ENCODE data around the gene GOT2. TPM values are rescaled to one million over a fixed set of nuclear protein-coding genes. Genes with fewer than 3 reads are reported as not detected.

GOT2 gene
- total and polyA plus RNA-seq, 4 donors, result 29.4 to 56.6 (median 38.2) TPM

DNA sequence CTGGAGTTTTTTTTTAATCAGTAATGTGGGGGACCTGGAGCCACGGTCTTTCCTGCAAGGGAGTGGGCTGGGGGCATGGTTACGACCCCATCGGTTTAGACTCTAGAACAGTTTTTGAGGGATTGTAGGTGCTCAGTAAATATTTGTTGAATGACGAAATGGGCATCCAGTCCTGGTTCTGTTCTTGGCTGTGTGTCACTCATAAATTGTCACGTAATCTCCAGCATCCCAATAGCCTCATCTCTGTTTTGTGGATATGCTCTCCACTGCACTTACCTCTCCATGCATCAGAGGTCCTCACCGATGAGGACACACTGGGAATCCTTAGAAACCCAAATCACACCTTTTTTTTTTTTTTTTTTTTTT, 49.0 kb downstream of the GOT2 start:
- 78 to 89% methylated on average over 6 of the region's 6 CpGs for WGBS, 2 donors
- H3K27me3 ChIP-seq (ENCODE audit: control insufficient read depth in 3 of 3, insufficient read depth in 3 of 3, low read length in 2 of 3), result no peaks in the 10 kb centered on the region
- TF ChIP-seq, protein P1, sequence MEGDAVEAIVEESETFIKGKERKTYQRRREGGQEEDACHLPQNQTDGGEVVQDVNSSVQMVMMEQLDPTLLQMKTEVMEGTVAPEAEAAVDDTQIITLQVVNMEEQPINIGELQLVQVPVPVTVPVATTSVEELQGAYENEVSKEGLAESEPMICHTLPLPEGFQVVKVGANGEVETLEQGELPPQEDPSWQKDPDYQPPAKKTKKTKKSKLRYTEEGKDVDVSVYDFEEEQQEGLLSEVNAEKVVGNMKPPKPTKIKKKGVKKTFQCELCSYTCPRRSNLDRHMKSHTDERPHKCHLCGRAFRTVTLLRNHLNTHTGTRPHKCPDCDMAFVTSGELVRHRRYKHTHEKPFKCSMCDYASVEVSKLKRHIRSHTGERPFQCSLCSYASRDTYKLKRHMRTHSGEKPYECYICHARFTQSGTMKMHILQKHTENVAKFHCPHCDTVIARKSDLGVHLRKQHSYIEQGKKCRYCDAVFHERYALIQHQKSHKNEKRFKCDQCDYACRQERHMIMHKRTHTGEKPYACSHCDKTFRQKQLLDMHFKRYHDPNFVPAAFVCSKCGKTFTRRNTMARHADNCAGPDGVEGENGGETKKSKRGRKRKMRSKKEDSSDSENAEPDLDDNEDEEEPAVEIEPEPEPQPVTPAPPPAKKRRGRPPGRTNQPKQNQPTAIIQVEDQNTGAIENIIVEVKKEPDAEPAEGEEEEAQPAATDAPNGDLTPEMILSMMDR (IDR thresholded peaks at IDR 0.05; ENCODE audit: control extremely low read depth, extremely low read depth), result no peak
- H3K4me1 ChIP-seq (ENCODE audit: control insufficient read depth in 5 of 5, insufficient read depth in 5 of 5, low read length in 5 of 5), result peaks cover 0 to 14% (median 0%) of the 10 kb centered on the region in 5 donors
- peaks cover 0 to 5% (median 0%) of the 10 kb centered on the region in 4 donors for H3K36me3 ChIP-seq (ENCODE audit: control insufficient read depth in 4 of 4, insufficient read depth in 4 of 4, low read length in 4 of 4)
- DNase-seq (no peak), ATAC-seq (ENCODE audit: insufficient read depth, low FRiP score) (no peak)
- no peaks in the 10 kb centered on the region for H3K9me3 ChIP-seq (ENCODE audit: control insufficient read depth in 4 of 4, insufficient read depth in 3 of 4, low read length in 3 of 4)
- H3K4me3 ChIP-seq, result peak overlapping the region; percentile 80
- no peak overlapping the region for H3K9ac ChIP-seq (ENCODE audit: insufficient read depth in 1 of 2, low read length in 2 of 2)
- H3K27ac ChIP-seq (ENCODE audit: low read depth in 1 of 2, low read length in 1 of 2), result no peak overlapping the region

DNA sequence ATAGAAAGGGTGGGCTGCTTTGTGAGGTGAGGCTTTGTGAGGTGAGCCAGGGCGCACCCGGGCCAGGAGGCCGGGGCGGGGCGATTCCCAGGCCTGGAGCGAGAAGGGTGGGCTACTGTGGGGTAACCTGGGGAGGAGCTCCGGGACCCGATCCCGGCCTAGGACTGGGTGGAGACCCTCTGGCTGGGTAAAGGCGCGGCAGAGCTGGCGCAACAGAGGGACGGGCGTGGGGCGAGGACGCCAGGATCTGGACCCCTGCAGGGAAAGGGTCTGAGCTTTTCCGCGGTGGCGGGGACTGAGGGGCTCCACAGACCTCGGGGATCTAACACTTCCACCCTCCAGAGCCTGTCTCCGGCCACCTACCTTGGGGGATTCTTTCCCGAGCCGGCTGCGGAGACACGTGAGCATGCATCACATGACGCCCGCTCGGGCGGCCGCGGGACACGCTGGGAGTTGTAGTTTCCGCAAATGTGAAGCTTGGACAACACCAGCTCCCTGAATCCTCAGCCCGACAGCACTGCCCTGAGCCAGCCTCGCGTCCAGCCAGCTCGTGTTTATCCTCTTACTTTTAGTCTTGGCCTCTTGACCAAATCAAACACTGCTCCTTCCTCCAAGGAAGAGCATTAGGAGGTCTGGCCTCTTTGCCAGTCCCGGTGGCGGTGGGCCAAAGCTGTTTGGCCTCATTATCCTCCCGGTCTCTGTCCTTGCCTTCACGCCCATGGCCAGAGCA, 49.6 kb downstream of the GOT2 start, which contains the start of gene SLC38A7:
Gene SLC38A7 (minus strand): TSS at position 417 of the 730 bp plus-strand sequence. CDS start 4,644 bp downstream, outside the sequence.
- Histone ChIP-seq H3K27me3 (ENCODE audit: control insufficient read depth in 3 of 3, insufficient read depth in 3 of 3, low read length in 2 of 3) (no peaks in the 10 kb centered on the region), H3K9ac (ENCODE audit: insufficient read depth in 1 of 2, low read length in 2 of 2) (peak within 1 kb of the TSS; percentile 57 to 62)
- TF ChIP-seq, protein P1 (IDR thresholded peaks at IDR 0.05; ENCODE audit: control extremely low read depth, extremely low read depth), result no peak

DNA sequence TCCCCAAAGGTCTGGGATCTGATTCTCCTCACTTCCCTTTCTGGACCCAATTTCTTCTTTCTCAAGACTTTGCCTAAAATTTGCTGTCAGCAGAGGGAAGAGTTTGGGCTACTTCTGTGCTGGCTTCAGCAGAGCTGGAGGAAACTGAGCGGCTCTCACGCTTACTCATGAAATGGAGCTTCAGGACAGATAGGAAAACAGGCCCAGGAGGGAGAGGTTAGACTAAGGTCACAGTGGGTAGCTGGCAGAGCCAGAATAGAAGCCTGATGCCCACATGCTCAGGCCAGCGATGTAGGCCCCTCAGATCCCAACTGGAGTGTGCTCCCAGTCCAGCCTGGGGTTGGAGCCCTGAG, 50.1 kb downstream of the GOT2 start:
- Histone ChIP-seq H3K27me3 (ENCODE audit: control insufficient read depth in 3 of 3, insufficient read depth in 3 of 3, low read length in 2 of 3) (no peaks in the 10 kb centered on the region), H3K9ac (ENCODE audit: insufficient read depth in 1 of 2, low read length in 2 of 2) (peak overlapping the region; percentile 57 to 62), H3K27ac (ENCODE audit: low read depth in 1 of 2, low read length in 1 of 2) (peak overlapping the region; percentile 59 to 97), H3K4me3 (peak overlapping the region; percentile 80), H3K4me1 (ENCODE audit: control insufficient read depth in 5 of 5, insufficient read depth in 5 of 5, low read length in 5 of 5) (peaks cover 0 to 14% (median 0%) of the 10 kb centered on the region in 5 donors), H3K9me3 (ENCODE audit: control insufficient read depth in 4 of 4, insufficient read depth in 3 of 4, low read length in 3 of 4) (no peaks in the 10 kb centered on the region), H3K36me3 (ENCODE audit: control insufficient read depth in 4 of 4, insufficient read depth in 4 of 4, low read length in 4 of 4) (peaks cover 0 to 11% (median 0%) of the 10 kb centered on the region in 4 donors)
- DNase-seq (peak in 1 of 3 donors; percentile 1), ATAC-seq (ENCODE audit: insufficient read depth, low FRiP score) (peak; percentile 51)
- TF ChIP-seq, protein P1 (IDR thresholded peaks at IDR 0.05; ENCODE audit: control extremely low read depth, extremely low read depth), result no peak
- 5 to 13% methylated on average over 3 of the region's 3 CpGs for WGBS, 2 donors

More for the DNA sequence above, 49.6 kb downstream of the GOT2 start, which contains the start of gene SLC38A7:
- Histone ChIP-seq H3K9me3 (ENCODE audit: control insufficient read depth in 4 of 4, insufficient read depth in 3 of 4, low read length in 3 of 4) (no peaks in the 10 kb centered on the region), H3K36me3 (ENCODE audit: control insufficient read depth in 4 of 4, insufficient read depth in 4 of 4, low read length in 4 of 4) (peaks cover 0 to 11% (median 0%) of the 10 kb centered on the region in 4 donors), H3K4me1 (ENCODE audit: control insufficient read depth in 5 of 5, insufficient read depth in 5 of 5, low read length in 5 of 5) (peaks cover 0 to 14% (median 0%) of the 10 kb centered on the region in 5 donors), H3K27ac (ENCODE audit: low read depth in 1 of 2, low read length in 1 of 2) (peak within 1 kb of the TSS; percentile 59 to 97), H3K4me3 (peak within 1 kb of the TSS; percentile 80)
- 6% methylated on average over 37 to 41 of the region's 41 CpGs for WGBS, 2 donors
- ATAC-seq (ENCODE audit: insufficient read depth, low FRiP score) (peak; percentile 91), DNase-seq (peak; percentile 87 to 88 (median 87))

Measured in lung (tissue), 12 donors.